Myocyte (in vitro differentiated cells): ENCODE results near the gene RPL19. TPM values are rescaled to one million over a fixed set of nuclear protein-coding genes. Genes with fewer than 3 reads are reported as not detected.
A peak's percentile ranks its signal among the peaks of the same experiment; 100 is the strongest.

ENCODE experiments used
- DNase-seq: peaks from one replicate; pipeline ENCODE4 v3.0.0-alpha.2; 2012; ENCODE audit warnings: low read depth
- total RNA-seq: library from RNA; depleted of rRNA; stranded (reverse); fragments of >200 nt; gene quantifications from 2 replicates; pipeline ENCODE4 v1.2.3, GENCODE V29; 2014

Gene RPL19
- total RNA-seq, 1 donor from 2014 or later = 1,695 TPM

DNA sequence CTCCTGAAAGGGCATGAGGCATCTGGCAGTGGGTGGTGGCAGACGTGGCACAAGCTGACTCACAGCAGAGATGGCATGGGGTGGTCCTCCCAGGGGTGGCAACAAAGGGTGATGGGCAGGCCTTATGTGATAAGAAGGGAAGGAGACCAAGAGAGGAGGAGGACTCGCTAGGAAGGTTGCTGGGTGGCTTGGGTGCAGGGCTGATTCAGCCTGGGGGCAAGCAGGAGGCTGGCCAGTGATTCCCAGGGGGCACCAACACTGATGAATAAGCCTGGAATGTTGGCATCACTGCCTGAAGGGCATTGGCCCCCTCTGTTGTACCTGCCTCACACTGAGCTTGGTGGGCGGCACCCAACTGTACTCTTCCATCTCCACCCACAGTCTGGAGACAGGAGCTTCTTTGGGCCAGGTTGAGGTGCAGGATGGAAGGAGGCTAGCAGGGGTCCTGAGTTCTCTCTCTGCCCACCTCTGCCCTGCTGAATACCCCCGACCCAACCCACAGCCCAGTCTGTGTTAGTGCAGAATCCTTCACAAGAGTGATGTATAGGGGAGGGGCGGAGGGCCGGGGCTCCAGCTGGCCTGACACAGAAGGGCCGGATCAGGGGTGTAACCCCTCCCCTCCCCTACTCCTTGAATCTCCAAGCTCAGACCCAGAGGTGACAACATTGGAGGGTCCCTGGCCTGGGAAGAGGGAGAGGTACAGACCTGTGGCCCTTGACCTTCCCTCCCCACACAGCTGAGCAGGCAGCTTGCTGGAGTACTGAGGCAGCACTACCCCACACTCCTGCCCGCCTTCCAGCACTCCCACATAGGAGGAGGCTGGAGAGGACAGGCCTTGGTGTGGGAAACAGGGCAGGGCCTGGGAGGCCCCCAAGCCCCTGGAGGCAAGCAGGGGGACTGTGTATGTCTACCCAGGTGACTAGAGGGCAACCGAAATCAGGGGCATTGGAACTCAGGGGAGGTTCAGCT, 23.1 kb downstream of the RPL19 start:
- DNase-seq = no peak

DNA sequence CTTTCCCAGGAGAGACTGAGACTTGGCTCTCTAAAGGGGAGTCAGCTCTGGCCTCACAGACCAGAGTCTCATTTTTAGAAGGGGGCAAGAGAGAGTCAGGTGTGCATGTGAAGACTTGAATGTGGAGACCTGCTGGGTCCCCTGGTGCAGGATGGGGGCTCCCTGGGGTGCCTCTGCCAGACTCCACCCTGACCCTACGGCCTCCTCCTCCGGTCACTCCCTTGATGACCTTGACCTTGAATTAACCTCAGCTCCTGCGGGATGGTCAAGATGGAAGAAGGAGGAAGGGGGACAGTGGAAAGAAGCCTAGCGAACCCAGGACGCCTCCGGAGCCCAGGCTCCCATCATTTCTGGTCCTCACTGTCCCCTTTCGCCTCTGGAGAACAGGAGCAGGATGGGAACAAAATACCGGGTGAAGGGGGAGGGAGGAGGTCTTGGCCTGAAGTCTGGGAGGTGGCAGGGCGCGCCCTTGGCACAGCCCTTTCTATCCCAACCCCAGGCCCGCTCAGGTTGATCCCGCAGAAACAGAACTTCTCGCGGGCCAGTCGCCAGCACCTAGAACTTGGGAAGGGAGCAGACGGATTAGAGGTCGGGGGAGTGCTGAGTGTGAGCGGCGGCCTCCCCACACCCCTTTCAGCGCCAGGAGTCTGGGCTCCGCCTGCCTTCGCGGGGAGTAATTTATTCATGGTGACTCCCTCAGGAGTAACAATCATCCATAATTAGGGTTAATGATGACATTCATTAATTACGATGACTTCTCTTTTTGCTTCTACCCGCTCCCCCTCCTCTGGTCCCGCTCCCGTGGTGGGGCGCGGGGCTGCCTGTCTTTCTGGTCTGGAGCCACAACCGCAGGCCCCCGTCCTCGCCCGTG, 24.1 kb downstream of the RPL19 start:
- DNase-seq = no peak

DNA sequence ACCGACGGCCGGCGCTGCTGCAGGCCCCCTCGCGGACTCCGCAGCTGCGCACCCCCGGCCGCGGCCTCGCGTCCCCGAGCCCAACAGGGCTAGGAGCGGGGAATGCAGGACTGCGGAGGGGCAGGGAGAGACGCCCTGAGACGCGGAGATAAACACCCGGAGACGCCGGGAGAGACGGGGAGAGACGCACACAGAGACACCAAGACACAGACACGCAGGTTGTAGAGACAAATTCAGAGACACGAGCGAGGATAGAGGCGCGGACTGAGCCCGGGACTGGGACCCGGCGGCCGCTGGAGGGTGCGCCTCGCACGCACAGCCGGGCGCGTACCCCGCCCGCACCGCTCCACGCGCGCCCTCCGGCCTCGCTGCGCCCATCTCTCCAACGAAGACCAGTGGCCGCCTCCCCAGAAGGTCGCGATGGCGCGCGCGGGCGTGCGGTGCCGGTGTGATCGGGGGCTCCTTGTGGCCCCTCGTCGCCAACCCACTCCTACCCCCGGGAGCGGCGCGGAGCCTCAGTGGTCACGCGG, 24.8 kb downstream of the RPL19 start:
- no peak for DNase-seq

- DNase-seq = no peak
Measured at GRCh38 chr17:39225308-39225958, 25.4 kb downstream of the RPL19 start, which contains the start of gene STAC2. TSS of gene STAC2 (minus strand) at chr17:39225945. CDS start at chr17:39225502, 443 bp downstream.

DNA sequence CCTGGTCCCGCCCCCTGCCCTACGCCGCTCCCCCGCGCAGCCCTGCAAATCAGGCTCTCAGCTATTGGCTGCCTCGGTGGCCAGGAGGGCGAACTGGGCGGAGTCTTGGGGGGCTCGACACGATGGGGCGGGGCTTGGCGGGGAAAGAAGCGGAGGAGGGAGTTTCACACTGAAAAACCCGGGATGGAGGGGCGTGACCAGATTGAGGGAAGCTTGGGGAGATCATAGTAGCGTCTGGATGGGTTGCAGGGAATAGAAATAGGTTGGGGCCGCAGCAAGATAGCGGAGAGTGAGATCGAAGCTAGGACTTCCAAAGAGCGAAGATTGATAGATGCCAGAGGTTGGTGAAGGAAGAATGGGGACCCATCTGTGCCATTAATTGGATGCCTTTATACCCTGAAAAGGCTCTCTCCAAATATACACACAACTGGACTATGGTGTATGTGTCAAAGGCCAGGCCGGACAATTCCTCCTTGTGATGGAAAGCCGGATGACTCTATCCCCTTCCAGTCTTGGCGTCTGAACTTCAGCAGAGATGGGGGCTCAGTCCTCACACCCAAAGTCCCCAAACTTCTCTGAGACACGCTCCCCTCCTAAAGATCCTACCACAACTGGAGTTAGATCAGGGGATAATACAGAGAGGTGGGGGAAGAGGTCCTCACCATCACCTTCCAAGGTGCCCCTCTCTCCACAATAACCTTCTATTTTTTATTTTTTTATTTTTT, 26.0 kb downstream of the RPL19 start:
- peak; percentile 62 for DNase-seq

GRCh38 chr17:39227364-39227919, 27.4 kb downstream of the RPL19 start:
- no peak for DNase-seq

- DNase-seq = no peak
Measured at GRCh38 chr17:39229274-39229913, 29.3 kb downstream of the RPL19 start.

DNA sequence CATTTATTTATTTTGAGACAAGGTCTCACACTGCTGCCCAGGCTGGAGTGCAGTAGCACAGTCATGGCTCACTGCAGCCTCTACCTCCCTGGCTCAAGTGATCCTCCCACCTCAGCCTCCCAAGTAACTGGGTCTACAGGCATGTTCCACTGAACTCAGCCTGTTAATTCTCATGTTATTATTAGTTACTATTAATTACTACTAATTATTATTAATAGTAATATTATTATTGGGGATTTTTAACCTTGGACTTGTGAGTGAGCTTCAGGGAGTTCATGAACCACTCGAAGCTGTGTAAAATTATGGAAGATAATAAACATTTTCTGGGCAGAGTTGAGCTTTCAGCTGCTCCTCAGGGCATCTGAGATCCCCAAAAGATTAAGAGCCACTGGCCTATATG, 30.3 kb downstream of the RPL19 start:
- no peak for DNase-seq

- DNase-seq = no peak
Measured at GRCh38 chr17:39231091-39231561, 31.0 kb downstream of the RPL19 start.

GRCh38 chr17:39231591-39232551, 31.8 kb downstream of the RPL19 start:
- DNase-seq = peak; percentile 60

DNA sequence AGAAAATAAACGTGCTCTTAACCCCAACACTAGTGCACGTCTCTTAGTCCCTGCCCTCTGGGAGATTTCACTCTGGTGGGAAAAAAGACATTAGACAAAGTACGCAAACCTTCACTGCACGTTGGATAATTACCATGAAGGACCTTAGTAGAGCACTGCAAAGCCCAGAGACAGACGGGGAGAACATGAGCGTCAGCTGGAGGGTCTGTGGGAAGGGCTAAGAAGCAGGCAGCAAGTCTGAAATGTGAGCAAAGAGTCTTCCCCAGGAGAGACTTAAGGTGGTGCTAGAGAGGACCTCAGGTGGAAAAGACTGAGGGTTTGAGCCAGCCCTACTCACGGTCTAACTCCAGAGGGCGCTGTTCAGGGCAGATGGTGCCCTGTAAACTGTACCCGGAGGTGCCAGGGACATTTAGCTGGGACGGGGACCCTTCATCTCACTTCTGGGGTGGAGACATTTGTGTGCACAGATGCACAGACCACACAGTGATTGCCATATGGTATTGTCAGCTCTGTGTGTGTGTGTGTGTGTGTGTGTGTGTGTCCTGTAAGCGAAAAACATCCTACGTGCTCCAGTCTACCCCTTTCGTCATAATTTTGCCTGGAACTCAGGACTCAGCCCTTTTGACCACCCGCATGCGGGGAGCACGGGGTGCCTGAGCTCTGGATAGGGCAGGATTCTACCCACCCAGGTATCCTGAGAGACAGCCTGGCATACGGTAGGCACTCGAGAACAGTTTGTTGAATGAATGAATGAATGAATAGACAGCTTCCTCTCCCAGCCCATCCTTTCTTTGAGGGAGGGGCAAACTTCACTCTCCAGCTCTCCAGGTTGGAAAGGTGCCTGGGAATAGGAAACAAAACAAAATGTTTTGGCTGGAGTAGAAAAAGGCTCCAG, 35.7 kb downstream of the RPL19 start:
- DNase-seq = peak; percentile 52

DNA sequence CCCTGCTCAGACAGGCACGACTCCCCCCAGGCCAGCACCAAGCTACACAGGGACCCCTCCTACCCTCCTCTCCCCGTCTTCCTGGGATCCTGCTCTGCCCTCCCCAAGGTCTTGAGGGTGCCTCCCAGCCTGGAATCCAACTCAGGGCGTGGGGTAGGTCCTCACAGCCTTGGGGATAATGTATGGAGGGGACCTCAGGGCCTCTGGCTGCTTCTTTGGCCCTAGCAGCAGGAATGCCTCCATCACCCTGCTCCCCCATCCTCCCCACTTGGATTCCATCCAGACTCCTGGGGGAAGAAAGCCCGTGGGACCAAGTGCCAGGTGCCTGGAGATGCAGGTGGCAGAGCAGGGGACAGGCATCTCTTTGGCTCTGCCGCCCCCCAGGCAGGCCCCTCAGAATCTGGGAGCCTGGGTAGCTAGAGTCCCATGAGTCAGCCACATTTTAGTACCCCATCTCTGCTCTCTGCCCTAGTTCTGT, 36.4 kb downstream of the RPL19 start:
- DNase-seq = no peak

DNA sequence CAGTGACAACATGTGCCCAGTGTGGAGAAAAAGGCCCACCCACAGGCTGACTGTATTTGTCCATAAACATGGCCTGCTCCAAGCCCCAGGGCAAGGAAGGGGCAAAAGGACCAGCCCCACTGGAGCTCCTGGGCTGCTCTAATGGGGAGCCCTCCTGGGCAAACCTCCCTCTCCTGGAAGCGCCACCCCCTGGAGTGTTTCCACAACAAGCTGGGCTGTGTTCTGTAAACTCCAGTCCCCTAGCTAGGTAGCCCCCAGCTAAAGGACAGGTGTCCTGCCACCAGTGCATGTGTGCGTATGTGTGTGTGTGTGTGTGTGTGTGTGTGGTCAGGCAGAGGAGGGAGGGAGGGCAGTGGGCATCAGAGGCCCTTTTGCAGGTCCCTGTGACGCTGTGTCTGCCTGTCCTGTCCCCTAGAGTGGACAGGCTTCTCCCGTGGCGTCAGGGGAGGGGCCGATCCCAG, 36.9 kb downstream of the RPL19 start:
- no peak for DNase-seq

DNA sequence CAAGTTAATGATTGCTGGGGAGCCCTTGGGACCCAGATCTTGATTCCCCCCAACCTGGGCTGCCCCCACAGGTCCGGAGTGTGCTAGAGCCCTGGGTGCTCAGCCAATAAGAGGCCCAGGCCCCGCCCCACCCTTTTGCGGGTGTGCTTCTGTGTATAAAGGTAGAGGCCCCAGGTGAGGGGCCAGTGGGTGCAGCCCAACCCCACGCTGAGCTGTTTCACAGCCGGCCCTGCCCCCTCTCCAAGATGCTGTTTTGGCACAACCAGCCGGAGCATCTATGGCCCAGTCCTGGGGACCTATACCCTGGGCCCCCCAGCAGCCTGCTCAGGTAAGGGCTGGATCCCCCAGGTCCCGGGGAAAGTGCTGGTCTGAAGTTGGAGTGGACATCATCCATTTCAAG, 37.5 kb downstream of the RPL19 start:
- DNase-seq = no peak

GRCh38 chr17:39238311-39238972, 38.4 kb downstream of the RPL19 start:
- DNase-seq = peak; percentile 65

- no peak for DNase-seq
Measured at GRCh38 chr17:39239640-39240314, 39.7 kb downstream of the RPL19 start.
